ENCODE measurements around the gene FLCN. TPM values are rescaled to one million over a fixed set of nuclear protein-coding genes. Genes with fewer than 3 reads are reported as not detected.

The FLCN gene
- total and polyA plus RNA-seq, 2 donors (not counting 3 experiments of a cell fraction or from before 2014, with no cell fraction given), result 38.8 to 68.9 TPM

DNA sequence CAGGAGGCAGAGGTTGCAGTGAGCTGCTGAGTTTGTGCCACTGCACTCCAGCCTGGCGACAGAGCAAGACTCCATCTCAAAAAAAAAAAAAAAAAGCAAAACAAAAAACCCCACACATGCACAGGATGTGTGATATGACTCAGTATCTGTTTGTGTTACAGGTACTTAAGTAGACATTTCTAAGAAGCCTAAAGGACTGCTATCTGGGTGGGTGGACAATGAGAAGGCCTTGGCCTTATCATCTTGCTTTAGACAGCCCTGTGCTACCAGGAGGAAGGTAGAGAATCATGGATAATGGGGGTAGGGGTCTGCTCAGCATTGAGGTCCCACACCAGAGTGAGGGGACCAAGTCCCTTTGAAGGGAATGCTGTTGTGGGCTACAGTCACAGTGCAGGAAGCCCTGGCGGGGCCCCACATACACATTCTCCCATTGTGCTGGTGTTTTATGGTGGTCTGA is 57.6 kb downstream of the FLCN start:
- Histone ChIP-seq H3K4me2 (ENCODE audit: insufficient read depth, low read length) (no peak overlapping the region), H3K4me1 (ENCODE audit: control insufficient read depth, extremely low read depth, insufficient read depth, low read length) (peaks cover 8% of the 10 kb centered on the region), H3K9ac (replicated peaks; ENCODE audit: extremely low read depth, insufficient read depth, low read length) (no peak overlapping the region), H2AFZ (ENCODE audit: low read depth, low read length) (no peak overlapping the region), H3K9me1 (replicated peaks; ENCODE audit: control insufficient read depth, extremely low read depth, insufficient read depth, low read length) (no peaks in the 10 kb centered on the region), H3K27me3 (ENCODE audit: control insufficient read depth in 2 of 2, insufficient read depth in 2 of 2, low read length in 2 of 2) (no peaks in the 10 kb centered on the region), H3K27ac (ENCODE audit: insufficient read depth, low read depth, low read length) (no peak overlapping the region), H3K79me2 (ENCODE audit: control insufficient read depth, insufficient read depth, low read length) (no peaks in the 10 kb centered on the region), H3K36me3 (ENCODE audit: control insufficient read depth in 2 of 2, extremely low read depth in 1 of 2, insufficient read depth in 2 of 2, low read length in 2 of 2) (peaks cover 17 to 52% of the 10 kb centered on the region in 2 experiments), H4K20me1 (replicated peaks; ENCODE audit: control insufficient read depth, extremely low read depth, insufficient read depth, low read length) (no peaks in the 10 kb centered on the region), H3K4me3 (replicated peaks in 1 of 3; ENCODE audit: insufficient read depth in 1 of 3, low read depth in 1 of 3, low read length in 3 of 3) (no peak overlapping the region), H3K9me3 (replicated peaks; ENCODE audit: control insufficient read depth, insufficient read depth, low read length) (no peaks in the 10 kb centered on the region)
- ChIA-PET CTCF (no interaction called here), POLR2A (no interaction called here)
- no TSS peak for BruUV-seq (replicated peaks)
- intact Hi-C loops (cut with micrococcal nuclease) (no loop called here), dilution Hi-C loops (cut with MboI; ENCODE audit: extremely low pct_ligation_motif_present, low sequenced_read_pairs) (no loop called here)
- DNase-seq (ENCODE audit: low read depth, low spot score) (no peak), FAIRE-seq (peak; percentile 48)
- TF ChIP-seq JUN (IDR thresholded peaks at IDR 0.05; ENCODE audit: borderline replicate concordance, insufficient read depth, insufficient read length, low read depth) (no peak), EZH2 (IDR thresholded peaks at IDR 0.05; ENCODE audit: borderline replicate concordance, low read depth, low read length, severe bottlenecking) (no peak), FOS (IDR thresholded peaks at IDR 0.05; ENCODE audit: borderline replicate concordance, insufficient read depth, low read length) (peak; percentile 31), MYC (IDR thresholded peaks at IDR 0.05; ENCODE audit: low read depth, low read length) (no peak), POLR2AphosphoS5 (IDR thresholded peaks at IDR 0.05; ENCODE audit: insufficient read depth, low read depth, low read length) (no peak), POLR2A (IDR thresholded peaks at IDR 0.05; ENCODE audit: low read depth, low read length) (no peak), GATA2 (IDR thresholded peaks at IDR 0.05; ENCODE audit: insufficient read depth, insufficient read length, low read depth, low read length) (no peak)
- TF ChIP-seq, protein P1, sequence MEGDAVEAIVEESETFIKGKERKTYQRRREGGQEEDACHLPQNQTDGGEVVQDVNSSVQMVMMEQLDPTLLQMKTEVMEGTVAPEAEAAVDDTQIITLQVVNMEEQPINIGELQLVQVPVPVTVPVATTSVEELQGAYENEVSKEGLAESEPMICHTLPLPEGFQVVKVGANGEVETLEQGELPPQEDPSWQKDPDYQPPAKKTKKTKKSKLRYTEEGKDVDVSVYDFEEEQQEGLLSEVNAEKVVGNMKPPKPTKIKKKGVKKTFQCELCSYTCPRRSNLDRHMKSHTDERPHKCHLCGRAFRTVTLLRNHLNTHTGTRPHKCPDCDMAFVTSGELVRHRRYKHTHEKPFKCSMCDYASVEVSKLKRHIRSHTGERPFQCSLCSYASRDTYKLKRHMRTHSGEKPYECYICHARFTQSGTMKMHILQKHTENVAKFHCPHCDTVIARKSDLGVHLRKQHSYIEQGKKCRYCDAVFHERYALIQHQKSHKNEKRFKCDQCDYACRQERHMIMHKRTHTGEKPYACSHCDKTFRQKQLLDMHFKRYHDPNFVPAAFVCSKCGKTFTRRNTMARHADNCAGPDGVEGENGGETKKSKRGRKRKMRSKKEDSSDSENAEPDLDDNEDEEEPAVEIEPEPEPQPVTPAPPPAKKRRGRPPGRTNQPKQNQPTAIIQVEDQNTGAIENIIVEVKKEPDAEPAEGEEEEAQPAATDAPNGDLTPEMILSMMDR (IDR thresholded peaks at IDR 0.05; ENCODE audit: extremely low read depth in 1 of 2, insufficient read depth in 1 of 2, low read depth in 1 of 2, low read length in 2 of 2), result no peak
- TF ChIP-seq, protein P2, sequence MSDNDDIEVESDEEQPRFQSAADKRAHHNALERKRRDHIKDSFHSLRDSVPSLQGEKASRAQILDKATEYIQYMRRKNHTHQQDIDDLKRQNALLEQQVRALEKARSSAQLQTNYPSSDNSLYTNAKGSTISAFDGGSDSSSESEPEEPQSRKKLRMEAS (IDR thresholded peaks at IDR 0.05; ENCODE audit: insufficient read depth, insufficient read length), result no peak
